ENCODE measurements around the gene FAM124B.

Gene FAM124B

DNA sequence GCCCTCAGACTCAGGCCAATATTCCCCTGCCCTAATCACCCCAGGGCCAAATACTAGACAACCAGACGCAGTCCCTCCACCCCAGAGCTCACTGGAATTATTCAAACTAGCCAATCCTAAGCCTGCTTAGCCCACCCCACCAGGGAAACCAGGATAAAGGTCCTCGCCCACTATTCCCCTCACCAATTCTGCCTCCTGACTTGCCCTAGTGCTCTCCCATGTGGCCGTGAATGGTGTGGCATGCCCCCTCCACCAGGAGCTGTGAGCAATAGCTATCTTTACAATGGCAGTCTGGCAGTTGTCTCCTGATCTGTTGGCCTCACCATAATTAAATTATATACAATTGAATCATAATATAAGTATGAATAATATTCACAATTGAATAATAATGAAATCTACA, 42.3 kb downstream of the FAM124B start:
- TF ChIP-seq, protein P1, sequence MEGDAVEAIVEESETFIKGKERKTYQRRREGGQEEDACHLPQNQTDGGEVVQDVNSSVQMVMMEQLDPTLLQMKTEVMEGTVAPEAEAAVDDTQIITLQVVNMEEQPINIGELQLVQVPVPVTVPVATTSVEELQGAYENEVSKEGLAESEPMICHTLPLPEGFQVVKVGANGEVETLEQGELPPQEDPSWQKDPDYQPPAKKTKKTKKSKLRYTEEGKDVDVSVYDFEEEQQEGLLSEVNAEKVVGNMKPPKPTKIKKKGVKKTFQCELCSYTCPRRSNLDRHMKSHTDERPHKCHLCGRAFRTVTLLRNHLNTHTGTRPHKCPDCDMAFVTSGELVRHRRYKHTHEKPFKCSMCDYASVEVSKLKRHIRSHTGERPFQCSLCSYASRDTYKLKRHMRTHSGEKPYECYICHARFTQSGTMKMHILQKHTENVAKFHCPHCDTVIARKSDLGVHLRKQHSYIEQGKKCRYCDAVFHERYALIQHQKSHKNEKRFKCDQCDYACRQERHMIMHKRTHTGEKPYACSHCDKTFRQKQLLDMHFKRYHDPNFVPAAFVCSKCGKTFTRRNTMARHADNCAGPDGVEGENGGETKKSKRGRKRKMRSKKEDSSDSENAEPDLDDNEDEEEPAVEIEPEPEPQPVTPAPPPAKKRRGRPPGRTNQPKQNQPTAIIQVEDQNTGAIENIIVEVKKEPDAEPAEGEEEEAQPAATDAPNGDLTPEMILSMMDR (IDR thresholded peaks at IDR 0.05): no peak
- no peak overlapping the region for H3K4me3 ChIP-seq (ENCODE audit: low read depth in 1 of 2, low read length in 1 of 2)
- no peaks in the 10 kb centered on the region for H3K27me3 ChIP-seq
- no peak overlapping the region for H3K27ac ChIP-seq
- no peaks in the 10 kb centered on the region for H3K9me3 ChIP-seq
- H3K36me3 ChIP-seq: no peaks in the 10 kb centered on the region
- no peaks in the 10 kb centered on the region for H3K4me1 ChIP-seq (ENCODE audit: control insufficient read depth in 1 of 2, insufficient read depth in 1 of 2, low read depth in 1 of 2, low read length in 1 of 2)

DNA sequence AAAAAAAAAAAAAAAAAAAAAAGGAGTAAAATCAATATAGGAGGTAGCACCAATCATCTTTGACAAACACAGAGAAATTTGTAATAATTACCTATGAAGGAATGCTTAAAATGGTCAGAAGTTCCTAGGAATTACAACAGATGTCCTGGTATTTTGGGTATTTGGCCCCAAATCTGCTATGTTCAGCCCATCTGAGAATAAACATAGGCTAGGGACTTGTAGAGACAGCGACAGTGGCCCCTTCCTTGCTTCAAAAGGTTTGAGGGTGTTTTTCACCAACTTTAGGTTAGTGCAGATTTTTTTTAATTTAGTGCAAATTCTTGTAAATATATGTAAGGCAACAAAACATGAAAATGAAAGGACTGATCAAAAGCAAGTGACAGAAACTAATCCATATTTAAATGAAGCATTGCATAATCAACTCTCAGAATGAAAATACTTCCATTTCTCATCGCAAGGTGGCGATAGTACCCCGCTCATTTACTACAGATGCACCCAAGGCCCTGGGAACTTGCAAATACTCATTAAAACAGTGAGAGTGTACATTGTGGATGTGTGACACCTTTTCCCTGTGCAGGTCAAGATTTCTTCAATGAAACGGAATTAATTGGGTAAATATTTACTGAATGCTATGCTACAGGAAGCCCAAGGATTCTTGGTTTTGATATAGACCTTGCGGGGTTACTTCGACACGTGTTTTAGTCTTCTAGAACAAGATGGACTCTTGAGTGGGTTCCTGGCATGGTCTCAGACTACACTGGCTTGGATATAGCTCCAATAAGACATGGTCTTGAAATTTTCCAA, 44.6 kb downstream of the FAM124B start:
- TF ChIP-seq, protein P1 (IDR thresholded peaks at IDR 0.05): peak; percentile 77
- Histone ChIP-seq H3K9me3 (no peaks in the 10 kb centered on the region), H3K27me3 (no peaks in the 10 kb centered on the region), H3K27ac (no peak overlapping the region), H3K36me3 (no peaks in the 10 kb centered on the region), H3K4me3 (ENCODE audit: low read depth in 1 of 2, low read length in 1 of 2) (no peak overlapping the region), H3K4me1 (ENCODE audit: control insufficient read depth in 1 of 2, insufficient read depth in 1 of 2, low read depth in 1 of 2, low read length in 1 of 2) (no peaks in the 10 kb centered on the region)

DNA sequence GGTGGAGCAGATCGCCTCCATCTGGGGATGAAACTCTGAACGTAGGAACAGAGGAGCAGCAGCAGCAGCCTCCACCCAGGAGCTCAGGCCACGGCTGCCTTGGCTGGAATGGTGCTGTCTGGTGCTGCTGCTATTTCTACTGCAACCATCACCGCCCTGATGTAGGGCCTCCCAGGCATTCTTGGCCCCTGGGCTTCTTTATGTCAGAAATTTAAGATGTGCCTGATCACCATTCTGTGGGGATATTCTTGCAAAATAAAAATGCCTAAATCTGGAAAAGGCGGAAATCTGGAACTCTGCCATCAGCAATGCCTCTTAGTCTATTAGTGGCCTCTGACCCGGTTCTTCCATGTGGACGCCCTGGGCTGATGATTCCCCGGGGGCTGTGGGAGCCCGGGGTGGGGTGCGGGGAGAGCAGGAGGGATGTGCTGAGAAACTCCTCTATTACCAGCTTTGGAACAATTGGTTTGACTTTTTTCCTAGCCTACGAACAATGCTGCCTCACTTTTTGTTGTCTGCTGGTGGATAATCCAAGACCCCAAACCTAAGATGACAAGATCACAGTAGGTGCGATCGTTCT, 47.2 kb downstream of the FAM124B start:
- no peak overlapping the region for H3K4me3 ChIP-seq (ENCODE audit: low read depth in 1 of 2, low read length in 1 of 2)
- no peaks in the 10 kb centered on the region for H3K4me1 ChIP-seq (ENCODE audit: control insufficient read depth in 1 of 2, insufficient read depth in 1 of 2, low read depth in 1 of 2, low read length in 1 of 2)
- TF ChIP-seq, protein P1 (IDR thresholded peaks at IDR 0.05): no peak
- H3K27ac ChIP-seq: no peak overlapping the region
- H3K27me3 ChIP-seq: no peaks in the 10 kb centered on the region
- H3K9me3 ChIP-seq: no peaks in the 10 kb centered on the region
- no peaks in the 10 kb centered on the region for H3K36me3 ChIP-seq

DNA sequence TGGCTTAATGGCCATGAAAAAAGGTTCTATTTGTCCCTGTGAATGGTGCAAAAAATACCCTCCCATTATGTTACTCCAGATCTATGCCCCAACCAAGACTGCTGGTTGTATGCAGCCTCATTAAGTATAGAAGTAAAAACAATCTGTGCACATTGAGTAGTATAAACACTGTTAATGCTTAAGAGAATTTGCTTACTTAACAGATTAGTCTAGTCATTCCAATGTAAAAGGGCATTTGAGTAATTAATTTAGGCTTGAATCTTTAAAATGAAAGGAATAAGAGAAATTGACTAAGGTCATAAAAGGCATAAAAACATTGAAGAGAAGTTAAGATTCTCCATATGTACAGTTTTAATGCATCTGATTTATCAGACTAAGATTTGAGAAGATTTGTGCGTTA, 51.2 kb downstream of the FAM124B start:
- Histone ChIP-seq H3K4me1 (ENCODE audit: control insufficient read depth in 1 of 2, insufficient read depth in 1 of 2, low read depth in 1 of 2, low read length in 1 of 2) (no peaks in the 10 kb centered on the region), H3K9me3 (no peaks in the 10 kb centered on the region), H3K36me3 (no peaks in the 10 kb centered on the region), H3K27ac (no peak overlapping the region), H3K4me3 (ENCODE audit: low read depth in 1 of 2, low read length in 1 of 2) (no peak overlapping the region), H3K27me3 (no peaks in the 10 kb centered on the region)
- TF ChIP-seq, protein P1 (IDR thresholded peaks at IDR 0.05): no peak

DNA sequence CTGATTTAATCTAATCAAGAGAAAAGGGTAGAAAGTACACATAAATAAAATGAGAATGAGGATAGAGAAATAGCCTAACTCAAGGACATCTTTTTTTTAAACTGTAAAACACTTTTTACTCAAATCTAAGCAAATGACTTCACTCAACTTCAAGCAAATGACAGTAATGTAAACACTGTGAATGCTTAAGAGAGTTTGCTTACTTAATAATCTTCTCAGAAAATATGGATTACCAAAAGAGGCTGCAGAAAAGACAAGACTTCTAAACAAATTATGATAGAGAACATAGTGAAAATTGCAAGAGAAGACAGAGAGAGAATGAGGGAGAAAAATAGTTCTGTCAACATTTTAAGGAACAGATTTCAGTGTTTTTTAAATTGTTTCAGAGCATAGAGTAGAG, 52.5 kb downstream of the FAM124B start:
- Histone ChIP-seq H3K27ac (no peak overlapping the region), H3K9me3 (no peaks in the 10 kb centered on the region), H3K4me1 (ENCODE audit: control insufficient read depth in 1 of 2, insufficient read depth in 1 of 2, low read depth in 1 of 2, low read length in 1 of 2) (no peaks in the 10 kb centered on the region), H3K36me3 (no peaks in the 10 kb centered on the region), H3K27me3 (no peaks in the 10 kb centered on the region), H3K4me3 (ENCODE audit: low read depth in 1 of 2, low read length in 1 of 2) (no peak overlapping the region)
- TF ChIP-seq, protein P1 (IDR thresholded peaks at IDR 0.05): no peak
